Measurements from ENCODE around the gene CTF1.

- TF ChIP-seq CTCF (IDR thresholded peaks at IDR 0.05; ENCODE audit: low read depth, low read length, poor library complexity, severe bottlenecking) (no peak), EZH2phosphoT487 (IDR thresholded peaks at IDR 0.05; ENCODE audit: borderline replicate concordance, low read length) (no peak)
These were observed 29.8 kb downstream of the CTF1 start for GRCh38 chr16:30925995-30926811.

Data from DOHH2 (cell line).